Hepatocyte (in vitro differentiated cells): Measurements from ENCODE around the gene CD160.

ENCODE experiments used
- CTCF ChIP-seq: fragments of 200-600 bp; sonication (generic); IDR thresholded peaks from 2 replicates; pipeline ENCODE4 v1.5.1; 2016; ENCODE audit warnings: antibody characterized with exemption, mild to moderate bottlenecking; ENCODE audit not compliant: poor library complexity
- EZH2phosphoT487 ChIP-seq: fragments of 200-600 bp; sonication (generic); IDR thresholded peaks from one replicate; pipeline ENCODE4 v1.6.1; 2018; ENCODE audit warnings: antibody characterized with exemption, mild to moderate bottlenecking, low read depth, moderate library complexity; ENCODE audit not compliant: unreplicated experiment, severe bottlenecking

- TF ChIP-seq CTCF (no peak), EZH2phosphoT487 (no peak)
These were observed 31.1 kb downstream of the CD160 start for GRCh38 chr1:145750426-145750825.
